HFF-Myc (cell line): ENCODE data around the gene FBLN7.
A peak's percentile ranks its signal among the peaks of the same experiment; 100 is the strongest.
"Not testable (repeated sequence)": the region's sequence is repeated elsewhere in the genome, so short reads cannot be mapped to it uniquely, and the experiment has no call there.

ENCODE experiments used
- DNase-seq: peaks from one replicate; pipeline ENCODE4 v3.0.0-alpha.2; 2011; ENCODE audit warnings: low read depth; ENCODE audit errors: extremely low read depth
- H3K4me3 ChIP-seq: replicated peaks from 2 replicates; pipeline ENCODE4 v1.5.1; 2011; ENCODE audit warnings: low read depth, mild to moderate bottlenecking, control low read depth, low read length
- CTCF ChIP-seq: IDR thresholded peaks from 2 replicates; pipeline ENCODE4 v1.5.1; 2012; ENCODE audit warnings: mild to moderate bottlenecking, low read depth, low read length, control low read depth; ENCODE audit errors: missing control alignments

FBLN7 gene

GRCh38 chr2:112108178-112108832, 29.9 kb upstream of the FBLN7 start:
- H3K4me3 ChIP-seq: no peak overlapping the region
- no peak for DNase-seq
- no peak for TF ChIP-seq CTCF

- TF ChIP-seq CTCF: no peak
- DNase-seq: no peak
- no peak overlapping the region for H3K4me3 ChIP-seq
Observed at GRCh38 chr2:112109278-112109677, 28.9 kb upstream of the FBLN7 start.

- no peak for DNase-seq
- no peak for TF ChIP-seq CTCF
- no peak overlapping the region for H3K4me3 ChIP-seq
Observed at GRCh38 chr2:112110966-112111365, 27.2 kb upstream of the FBLN7 start.

- DNase-seq, H3K4me3 ChIP-seq: not testable (repeated sequence)
Observed at GRCh38 chr2:112113354-112113753, 24.8 kb upstream of the FBLN7 start.

GRCh38 chr2:112118148-112118547, 20.0 kb upstream of the FBLN7 start:
- no peak for DNase-seq
- H3K4me3 ChIP-seq: no peak overlapping the region
- TF ChIP-seq CTCF: no peak

GRCh38 chr2:112121682-112122254, 16.4 kb upstream of the FBLN7 start:
- DNase-seq: peak; percentile 15
- no peak overlapping the region for H3K4me3 ChIP-seq

GRCh38 chr2:112129060-112129459, 9.1 kb upstream of the FBLN7 start:
- no peak for TF ChIP-seq CTCF
- no peak for DNase-seq
- no peak overlapping the region for H3K4me3 ChIP-seq

More at GRCh38 chr2:112121682-112122254, 16.4 kb upstream of the FBLN7 start:
- peak; percentile 34 for TF ChIP-seq CTCF
